GM18870 (cell line): Measurements from ENCODE around the gene CHD6.

Experiments
- ATAC-seq: cut with Tn5 transposase; IDR thresholded peaks from one replicate; pipeline ENCODE4 v1.9.1; 2021; ENCODE audit warnings: moderate library complexity; ENCODE audit not compliant: unreplicated experiment

The CHD6 gene

GRCh38 chr20:41587523-41587922 is 30.7 kb downstream of the CHD6 start:
- ATAC-seq, result no peak

DNA sequence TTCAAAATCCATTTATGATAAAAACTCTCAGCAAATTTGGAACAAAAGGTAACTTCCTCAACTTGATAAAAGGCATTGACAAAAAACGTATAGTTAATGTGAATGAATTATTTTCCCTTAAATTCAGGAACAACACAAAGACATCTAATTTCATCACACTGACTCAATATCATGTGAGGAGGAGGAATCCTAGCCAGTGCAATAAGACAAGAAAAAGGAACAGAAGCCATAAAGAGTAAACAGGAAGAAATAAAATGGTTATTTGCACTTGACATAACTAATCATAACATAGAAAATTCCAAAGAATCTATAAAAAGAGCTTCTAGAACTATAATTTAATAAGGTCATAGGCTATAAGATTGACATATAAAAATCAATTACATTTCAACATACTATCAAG is 31.4 kb downstream of the CHD6 start:
- no peak for ATAC-seq

DNA sequence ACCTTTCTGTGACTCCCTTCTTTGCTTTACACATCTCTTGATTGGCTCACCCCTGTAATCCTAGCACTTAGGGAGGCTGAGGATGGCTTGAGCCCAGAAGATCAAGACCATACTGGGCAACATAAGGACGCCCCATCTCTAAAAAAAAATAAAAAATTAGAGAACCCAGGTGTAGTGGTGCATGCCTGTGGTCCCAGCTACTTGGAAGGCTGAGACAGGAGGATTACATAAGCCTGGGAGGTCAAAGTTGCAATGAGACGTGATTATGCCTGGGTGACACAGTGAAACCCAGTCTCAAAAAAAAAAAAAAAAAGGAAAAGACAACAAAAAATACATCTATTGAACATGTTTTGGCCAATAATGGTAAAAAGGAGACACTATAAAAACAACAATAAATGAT is 37.8 kb downstream of the CHD6 start:
- no peak for ATAC-seq

GRCh38 chr20:41577129-41578009 is 40.8 kb downstream of the CHD6 start:
- no peak for ATAC-seq

DNA sequence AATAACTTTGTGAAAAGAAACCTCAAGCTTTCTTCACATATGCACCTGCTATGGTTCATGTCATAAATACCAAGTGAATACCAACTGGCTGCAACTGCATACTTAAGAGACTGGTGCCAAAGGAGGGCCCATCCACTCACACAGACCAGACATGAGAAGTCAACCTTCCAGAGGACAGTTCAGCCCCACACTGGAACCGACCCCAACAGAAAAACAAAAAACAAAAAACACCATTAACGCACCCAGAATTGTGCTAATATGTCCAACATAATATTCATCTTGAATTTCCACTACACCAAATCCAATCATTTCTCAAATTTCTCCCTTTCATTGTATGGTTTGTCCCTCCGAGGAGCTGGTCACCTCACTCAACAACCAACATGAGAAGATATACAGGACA is 42.8 kb downstream of the CHD6 start:
- ATAC-seq, result no peak

DNA sequence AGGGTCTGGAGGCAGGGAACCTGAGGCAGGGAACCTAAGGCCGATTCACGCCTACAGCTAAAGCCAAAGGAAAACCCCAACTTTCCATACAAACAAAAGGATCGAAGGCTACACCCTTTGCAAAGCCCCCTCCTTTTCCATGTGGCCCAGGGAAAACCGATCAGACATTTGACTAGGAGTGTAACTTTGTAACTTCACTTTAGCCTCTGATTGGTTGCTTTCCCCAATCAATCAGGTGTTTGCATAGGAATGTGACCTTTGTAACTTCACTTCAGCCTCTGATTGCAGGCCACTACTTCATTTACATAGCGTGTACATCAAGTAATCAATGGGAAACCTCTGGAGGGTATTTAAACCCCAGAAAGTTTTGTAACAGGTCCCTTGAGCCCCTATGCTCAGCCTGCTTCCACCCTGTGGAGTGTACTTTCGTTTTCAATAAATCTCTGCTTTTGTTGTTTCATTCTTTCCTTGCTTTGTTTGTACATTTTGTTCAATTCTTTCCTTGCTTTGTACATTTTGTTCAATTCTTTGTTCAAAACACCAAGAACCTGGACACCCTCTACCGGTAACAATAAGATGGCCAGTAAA is 43.3 kb downstream of the CHD6 start:
- no peak for ATAC-seq

- no peak for ATAC-seq
Measured at GRCh38 chr20:41573955-41574354, 44.2 kb downstream of the CHD6 start.

DNA sequence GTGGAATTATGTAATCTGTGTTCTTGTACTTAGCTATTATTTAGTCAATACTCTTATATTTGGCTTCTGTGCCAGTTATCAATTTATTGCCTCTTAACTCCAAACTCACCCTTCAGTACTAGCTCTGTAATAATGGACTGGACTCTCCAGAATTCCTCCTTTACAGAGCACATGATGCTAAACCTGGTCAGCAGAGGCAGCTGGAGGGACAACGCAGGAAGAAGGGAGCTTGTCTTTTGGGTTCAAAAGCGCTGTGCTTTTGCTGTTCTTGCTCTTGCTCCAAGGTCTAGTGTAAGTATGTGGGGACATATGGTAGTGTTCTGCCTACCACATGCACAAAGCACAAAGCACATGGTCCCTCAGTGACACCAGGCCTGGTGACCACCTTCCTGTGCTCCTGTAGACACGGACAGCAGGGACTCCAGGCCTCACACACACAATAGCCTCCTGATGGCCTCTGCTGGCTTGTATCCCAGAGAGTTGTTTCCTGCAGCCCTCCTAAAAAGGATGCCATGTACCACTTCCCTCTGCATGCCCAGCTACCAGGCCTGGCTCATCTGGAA is 46.1 kb downstream of the CHD6 start:
- ATAC-seq, result no peak

- ATAC-seq, result no peak
Measured at GRCh38 chr20:41571006-41571405, 47.2 kb downstream of the CHD6 start.

DNA sequence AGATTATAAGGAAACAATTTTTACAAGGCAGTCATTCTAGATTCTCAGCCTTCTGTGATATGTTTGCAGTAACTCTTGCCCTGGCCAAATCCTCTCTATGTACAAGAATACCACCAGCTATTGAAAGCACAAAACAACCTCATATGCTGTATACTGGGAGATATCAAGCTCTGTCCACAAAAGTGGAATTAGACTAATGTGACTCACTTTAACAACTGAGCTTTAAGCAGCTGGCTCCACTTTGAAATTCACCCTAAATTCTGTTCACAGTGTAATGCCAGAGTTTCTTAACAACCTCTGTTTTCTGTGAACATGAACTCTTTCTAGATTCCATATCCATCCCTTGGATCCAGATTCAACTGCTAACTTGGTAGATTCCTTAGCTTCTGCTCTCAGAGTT is 47.6 kb downstream of the CHD6 start:
- ATAC-seq, result no peak

GRCh38 chr20:41567615-41568014 is 50.6 kb downstream of the CHD6 start:
- no peak for ATAC-seq

GRCh38 chr20:41566896-41567527 is 51.2 kb downstream of the CHD6 start:
- ATAC-seq, result no peak

DNA sequence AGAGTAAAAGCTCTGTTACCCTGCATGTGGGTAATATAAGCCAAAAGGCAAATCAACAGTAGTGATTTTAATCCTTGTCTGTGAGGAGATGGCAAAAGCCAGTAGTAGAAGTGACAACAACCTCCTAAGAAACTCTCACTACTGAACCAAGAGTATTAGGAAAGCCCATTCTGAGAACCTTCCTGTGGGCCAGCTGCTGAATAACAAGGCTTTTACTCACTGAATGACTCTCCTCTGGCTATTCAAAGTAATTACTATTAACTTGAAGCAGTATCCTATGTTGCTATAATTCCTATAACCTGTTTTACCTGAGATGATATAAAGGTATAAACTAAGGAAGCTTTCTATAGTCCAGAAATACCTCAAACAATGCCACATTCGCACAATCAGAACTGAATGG is 55.1 kb downstream of the CHD6 start:
- ATAC-seq, result no peak

- no peak for ATAC-seq
Measured at GRCh38 chr20:41560970-41561369, 57.2 kb downstream of the CHD6 start.

- ATAC-seq, result no peak
Measured at GRCh38 chr20:41559658-41560057, 58.5 kb downstream of the CHD6 start.

DNA sequence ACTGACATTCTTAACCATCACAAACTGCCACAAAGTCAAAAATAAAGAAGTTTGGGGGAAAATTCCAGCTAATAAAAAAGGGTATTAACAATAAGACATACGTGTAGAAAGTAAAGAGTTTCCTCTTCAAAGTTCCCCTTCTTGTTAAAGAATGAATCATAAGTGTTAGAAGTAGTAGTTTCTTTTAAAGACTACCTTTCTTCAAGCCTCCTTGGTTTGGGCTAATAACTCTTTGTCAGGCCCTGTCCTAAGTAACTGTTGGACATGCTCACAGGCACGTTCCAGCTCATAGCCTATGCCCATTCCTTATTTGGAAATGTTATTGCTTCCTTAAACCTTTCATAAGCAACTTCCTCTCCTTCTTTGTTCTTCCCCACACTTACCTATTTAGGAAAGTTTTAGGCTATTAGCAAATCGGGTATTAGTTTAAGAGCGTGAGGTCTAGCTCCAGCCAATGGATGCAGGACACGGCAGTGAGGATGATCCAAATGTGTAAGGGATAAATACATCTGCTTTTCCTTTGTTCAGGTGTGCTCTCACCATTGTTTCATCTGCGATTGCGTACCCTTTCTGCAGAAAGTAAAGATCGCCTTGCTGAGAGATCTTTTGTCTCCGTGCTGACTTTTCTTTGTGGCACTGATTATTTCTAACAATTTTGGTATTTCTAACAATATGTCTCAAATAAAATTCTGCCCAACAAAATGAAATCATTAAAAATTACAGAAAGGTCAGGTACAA is 64.9 kb downstream of the CHD6 start:
- ATAC-seq, result no peak

DNA sequence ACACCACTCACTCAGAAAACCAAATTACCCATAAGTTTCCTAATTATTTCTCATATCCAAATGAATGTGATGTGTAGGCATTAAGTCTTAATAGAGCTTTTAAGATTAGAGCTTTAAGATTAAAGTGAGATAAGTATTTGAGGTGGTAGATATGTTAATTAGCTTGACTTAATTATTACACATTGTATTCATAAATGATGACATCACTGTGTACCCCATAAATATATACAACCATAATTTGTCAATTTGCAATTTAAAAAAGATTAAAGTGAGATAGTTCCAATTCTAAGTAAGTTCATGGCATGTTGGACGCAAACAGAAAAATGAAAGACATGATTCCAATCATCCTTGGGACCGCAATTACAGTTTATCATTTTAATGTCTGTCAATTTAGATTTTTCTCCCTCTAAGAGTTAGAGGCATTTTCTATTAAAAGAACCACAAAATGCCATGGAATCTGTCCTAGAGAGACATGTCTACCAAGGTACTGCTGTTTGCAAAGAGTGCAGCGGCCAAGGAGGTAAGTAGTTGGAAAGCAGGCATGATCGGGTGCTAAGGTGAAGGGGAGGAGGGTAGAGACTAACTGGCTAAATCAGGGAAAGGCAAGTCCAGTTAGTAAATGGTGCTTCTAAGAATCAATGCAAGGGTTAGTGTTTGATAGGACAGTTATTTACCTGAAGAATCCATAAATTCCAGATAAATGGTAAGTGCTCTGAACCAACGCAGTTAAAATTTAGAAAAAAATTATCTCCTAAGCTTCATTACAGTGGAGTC is 65.7 kb downstream of the CHD6 start:
- no peak for ATAC-seq

- ATAC-seq, result no peak
Measured at GRCh38 chr20:41551011-41551705, 67.0 kb downstream of the CHD6 start.

- ATAC-seq, result no peak
Measured at GRCh38 chr20:41547221-41547620, 71.0 kb downstream of the CHD6 start.

- ATAC-seq, result no peak
Measured at GRCh38 chr20:41546535-41546934, 71.6 kb downstream of the CHD6 start.
